ENCODE data around the gene CBX7. TPM values are rescaled to one million over a fixed set of nuclear protein-coding genes. Genes with fewer than 3 reads are reported as not detected.
"Not testable (repeated sequence)": the region's sequence is repeated elsewhere in the genome, so short reads cannot be mapped to it uniquely, and the experiment has no call there.

The CBX7 gene
- total RNA-seq, 8 experiments from 2014 or later = 2.6 to 8.9 (median 4.8) TPM

DNA sequence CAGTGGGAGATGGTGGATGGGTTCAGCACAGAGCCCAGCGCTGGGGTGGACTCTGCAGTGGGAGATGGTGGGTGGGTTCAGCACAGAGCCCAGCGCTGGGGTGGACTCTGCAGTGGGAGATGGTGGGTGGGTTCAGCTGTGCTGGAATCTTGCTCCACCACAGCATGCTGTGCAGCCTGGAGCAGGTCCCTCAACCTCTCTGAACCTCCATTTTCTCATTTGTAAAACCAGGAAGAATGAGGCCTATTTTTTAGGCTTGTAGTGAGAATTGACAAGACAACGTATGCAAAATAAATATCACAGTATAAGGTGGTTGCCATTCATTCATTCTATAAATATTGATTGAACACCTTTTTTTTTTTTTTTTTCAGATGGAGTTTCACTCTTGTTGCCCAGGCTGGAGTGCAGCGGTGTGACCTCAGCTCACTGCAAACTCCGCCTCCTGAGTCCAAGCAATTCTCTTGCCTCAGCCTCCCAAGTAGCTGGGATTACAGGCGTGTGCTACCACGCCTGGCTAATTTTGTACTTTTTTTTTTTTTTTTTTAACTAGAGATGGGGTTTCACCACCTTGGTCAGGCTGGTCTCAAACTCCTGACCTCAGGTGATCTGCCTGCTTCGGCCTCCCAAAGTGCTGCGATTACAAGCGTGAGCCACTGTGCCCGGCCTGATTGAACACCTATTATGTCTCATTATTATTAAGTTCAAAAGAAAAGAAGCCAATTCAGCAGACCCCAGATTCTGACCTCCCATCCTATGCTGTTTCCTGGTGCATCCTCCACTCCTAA lies 20.0 kb upstream of the CBX7 start:
- not testable (repeated sequence) for H3K27ac ChIP-seq; ATAC-seq (replicated peaks in 6 of 8); H3K4me3 ChIP-seq
- WGBS, 10 experiments = 67 to 100% (median 92%) methylated on average over 1 to 6 of the region's 11 CpGs
- peaks cover 23 to 41% of the 10 kb centered on the region in 2 donors for H3K4me1 ChIP-seq (replicated peaks in 1 of 2)
- in situ Hi-C loops (cut with MboI; ENCODE audit: low pct_unique_long_range_greater_than_20kb in 2 of 9, low sequenced_read_pairs in 9 of 9, unreplicated experiment in 9 of 9) = loop anchor here (5.0 to 25.0 kb wide), 7 partner anchors 132 to 865 kb away; partner anchors contain the start of genes ATF4 (in 6 of the 9), MIEF1 (in 6 of the 9) and RPL3 (in 5 of the 9)

DNA sequence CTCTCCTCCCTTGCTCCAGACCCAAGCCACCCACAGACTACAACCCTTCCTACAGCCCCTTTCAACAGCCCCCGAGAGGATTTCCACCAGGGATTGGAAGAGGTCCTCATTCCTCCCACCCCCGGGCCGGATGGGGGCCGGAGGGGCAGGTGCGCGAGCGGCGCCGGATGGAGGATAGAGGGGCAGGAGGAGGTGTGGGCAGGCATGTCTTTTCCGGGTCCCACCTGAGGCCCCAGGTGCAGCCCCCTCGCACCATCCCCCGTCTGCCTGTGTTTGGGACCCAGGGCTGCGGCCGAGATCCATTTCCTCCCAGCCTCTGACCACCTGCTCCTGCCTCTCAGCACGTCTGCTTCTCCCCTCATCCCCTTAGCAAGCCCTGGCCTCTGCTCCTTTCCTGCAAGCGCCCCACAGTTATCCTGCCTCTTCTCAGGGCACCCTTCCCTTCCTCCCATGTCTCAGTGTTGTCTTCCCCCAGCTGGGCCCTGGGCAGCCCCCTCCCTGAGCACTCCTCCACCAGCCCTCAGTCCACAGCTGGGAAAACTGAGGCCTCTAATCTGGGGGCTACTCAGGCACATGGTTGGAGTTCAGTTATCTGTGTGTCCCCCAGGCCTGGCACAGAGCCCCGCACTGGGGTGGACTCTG lies 19.3 kb upstream of the CBX7 start:
- in situ Hi-C loops (cut with MboI; ENCODE audit: low pct_unique_long_range_greater_than_20kb in 2 of 9, low sequenced_read_pairs in 9 of 9, unreplicated experiment in 9 of 9) = loop anchor here (5.0 to 25.0 kb wide), 7 partner anchors 133 to 866 kb away; partner anchors contain the start of genes ATF4 (in 6 of the 9), MIEF1 (in 6 of the 9) and RPL3 (in 5 of the 9)
- 66 to 83% methylated on average over 1 to 5 of the region's 17 CpGs; no CpG with 5 or more reads in 8 of the 10 experiments for WGBS, 10 experiments
- Histone ChIP-seq H3K4me1 (replicated peaks in 1 of 2) (peaks cover 23 to 41% of the 10 kb centered on the region in 2 donors), H3K27ac (no peak overlapping the region), H3K4me3 (no peak overlapping the region)
- no peak for ATAC-seq (replicated peaks in 6 of 8)

DNA sequence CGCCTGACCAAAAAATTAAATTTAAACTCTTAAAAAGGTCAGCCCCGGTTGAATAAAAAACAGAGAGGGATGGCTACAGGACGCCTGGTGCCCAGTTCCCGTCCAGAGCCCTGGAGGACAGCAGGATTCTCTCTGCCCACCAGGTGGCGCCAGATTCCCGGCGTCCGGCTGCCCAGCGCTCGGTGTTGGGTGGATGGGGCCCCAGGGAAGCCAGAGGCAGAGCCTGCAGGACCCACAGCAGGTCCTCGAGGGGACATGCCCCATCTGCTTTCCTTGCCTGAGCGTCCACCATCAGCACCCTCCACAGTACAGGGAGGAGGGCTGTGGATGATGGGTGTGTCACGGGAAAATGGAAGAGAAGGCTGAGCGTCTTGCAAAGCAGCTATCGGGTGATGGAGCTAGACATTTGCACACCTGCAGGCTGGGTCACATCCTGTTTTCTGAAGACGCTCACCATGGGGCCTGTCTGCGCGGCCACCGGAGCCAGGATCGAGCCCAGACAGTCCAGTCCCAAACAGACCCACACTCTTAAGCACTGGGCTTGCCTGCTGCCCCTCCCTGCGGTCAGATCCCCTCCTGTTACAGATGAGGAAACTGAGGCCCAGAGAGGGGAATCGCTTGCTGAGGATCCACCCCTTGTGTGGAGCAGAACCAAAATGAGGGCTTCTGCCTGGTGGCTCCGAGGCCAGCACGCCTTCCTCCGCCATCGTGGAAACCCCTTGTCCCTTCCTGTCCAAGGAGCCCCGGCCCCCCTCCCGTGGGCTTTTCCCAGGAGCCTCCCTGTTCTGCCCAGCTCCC lies 18.5 kb upstream of the CBX7 start:
- Histone ChIP-seq H3K4me1 (replicated peaks in 1 of 2) (peaks cover 23 to 41% of the 10 kb centered on the region in 2 donors), H3K27ac (no peak overlapping the region), H3K4me3 (no peak overlapping the region)
- in situ Hi-C loops (cut with MboI; ENCODE audit: low pct_unique_long_range_greater_than_20kb in 2 of 9, low sequenced_read_pairs in 9 of 9, unreplicated experiment in 9 of 9) = loop anchor here (5.0 to 25.0 kb wide), 7 partner anchors 134 to 866 kb away; partner anchors contain the start of genes ATF4 (in 6 of the 9), MIEF1 (in 6 of the 9) and RPL3 (in 5 of the 9)
- peak; percentile 76 to 98 (median 80) for ATAC-seq (replicated peaks in 6 of 8)
- WGBS, 10 experiments = 0 to 27% (median 0%) methylated on average over 1 to 15 of the region's 28 CpGs; no CpG with 5 or more reads in 3 of the 10 experiments

DNA sequence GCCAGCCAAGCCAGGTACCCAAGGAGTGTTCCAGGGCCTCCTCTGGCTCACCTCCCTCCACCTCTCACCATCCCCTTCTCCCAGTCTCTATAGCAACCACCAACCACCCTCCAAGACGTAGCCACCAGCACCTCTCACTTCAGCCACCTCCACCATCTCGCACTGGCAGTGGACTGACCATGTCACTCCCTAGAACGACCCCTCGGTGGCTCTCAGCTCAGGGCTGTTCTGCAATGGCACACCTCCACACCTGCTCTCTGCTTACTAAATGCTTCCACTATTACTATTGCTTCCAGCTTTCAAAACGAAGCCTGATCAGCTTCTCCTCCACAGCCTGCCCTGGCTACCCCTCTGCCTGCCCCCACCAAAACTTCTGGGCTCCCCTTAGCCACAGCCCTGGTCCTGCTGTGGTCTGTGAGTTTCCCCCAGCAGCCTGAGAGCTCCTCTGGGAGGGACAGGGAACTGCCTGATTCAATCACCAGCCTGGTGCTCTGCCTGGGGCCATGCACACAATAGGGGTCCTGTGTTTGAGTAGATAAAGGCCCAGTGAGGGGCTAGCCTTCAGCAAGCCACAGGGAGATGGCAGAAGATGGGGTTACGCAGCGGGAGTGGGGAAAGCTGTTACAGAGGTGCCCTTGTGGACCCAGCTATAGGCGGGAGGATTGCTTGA lies 17.5 kb upstream of the CBX7 start:
- ATAC-seq (replicated peaks in 6 of 8) = no peak
- Histone ChIP-seq H3K4me3 (no peak overlapping the region), H3K4me1 (replicated peaks in 1 of 2) (peaks cover 21 to 38% of the 10 kb centered on the region in 2 donors), H3K27ac (no peak overlapping the region)
- 30 to 100% (median 79%) methylated on average over 1 to 3 of the region's 8 CpGs; no CpG with 5 or more reads in 2 of the 10 experiments for WGBS, 10 experiments
- in situ Hi-C loops (cut with MboI; ENCODE audit: low pct_unique_long_range_greater_than_20kb in 2 of 9, low sequenced_read_pairs in 9 of 9, unreplicated experiment in 9 of 9) = loop anchor here (5.0 to 25.0 kb wide), 7 partner anchors 135 to 867 kb away; partner anchors contain the start of genes ATF4 (in 6 of the 9), MIEF1 (in 6 of the 9) and RPL3 (in 5 of the 9)

- no peak overlapping the region for H3K27ac ChIP-seq
- ATAC-seq (replicated peaks in 6 of 8) = no peak
- peaks cover 4 to 7% of the 10 kb centered on the region in 2 donors for H3K4me1 ChIP-seq (replicated peaks in 1 of 2)
- WGBS, 10 experiments = 49 to 100% (median 89%) methylated on average over 1 to 5 of the region's 5 CpGs; no CpG with 5 or more reads in 2 of the 10 experiments
- in situ Hi-C loops (cut with MboI; ENCODE audit: low pct_unique_long_range_greater_than_20kb in 2 of 9, low sequenced_read_pairs in 9 of 9, unreplicated experiment in 9 of 9) = loop anchor here in 8 of 9 experiments (25.0 kb wide), 4 partner anchors 146 to 871 kb away; partner anchors contain the start of genes ATF4 (in 6 of the 8), MIEF1 (in 6 of the 8) and RPL3 (in 2 of the 8)
- no peak overlapping the region for H3K4me3 ChIP-seq
Measured at GRCh38 chr22:39166547-39166946, 14.1 kb upstream of the CBX7 start.

DNA sequence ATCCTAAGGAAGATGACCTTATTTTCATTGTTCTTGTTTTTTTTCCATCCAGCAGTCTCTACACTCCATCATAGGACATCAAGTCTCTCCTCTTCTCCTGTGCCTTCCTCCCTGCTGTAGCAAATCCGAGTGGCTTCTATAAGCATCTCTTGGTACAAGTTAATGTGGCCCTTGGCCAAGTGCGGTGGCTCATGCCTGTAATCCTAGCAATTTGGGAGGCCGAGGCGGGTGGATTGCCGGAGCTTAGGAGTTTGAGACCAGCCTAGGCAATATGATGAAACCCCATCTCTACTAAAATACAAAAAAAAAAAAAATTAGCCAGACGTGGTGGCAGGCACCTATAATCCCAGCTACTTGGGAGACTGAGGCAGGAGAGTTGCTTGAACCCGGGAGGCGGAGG lies 3.6 kb upstream of the CBX7 start:
- in situ Hi-C loops (cut with MboI; ENCODE audit: low pct_unique_long_range_greater_than_20kb in 2 of 9, low sequenced_read_pairs in 9 of 9, unreplicated experiment in 9 of 9) = loop anchor here in 8 of 9 experiments (25.0 kb wide), 4 partner anchors 156 to 881 kb away; partner anchors contain the start of genes ATF4 (in 6 of the 8), MIEF1 (in 6 of the 8) and RPL3 (in 2 of the 8)
- WGBS, 10 experiments = 0 to 100% (median 80%) methylated on average over 1 to 2 of the region's 8 CpGs; no CpG with 5 or more reads in 4 of the 10 experiments
- ATAC-seq (replicated peaks in 6 of 8) = not testable (repeated sequence)

DNA sequence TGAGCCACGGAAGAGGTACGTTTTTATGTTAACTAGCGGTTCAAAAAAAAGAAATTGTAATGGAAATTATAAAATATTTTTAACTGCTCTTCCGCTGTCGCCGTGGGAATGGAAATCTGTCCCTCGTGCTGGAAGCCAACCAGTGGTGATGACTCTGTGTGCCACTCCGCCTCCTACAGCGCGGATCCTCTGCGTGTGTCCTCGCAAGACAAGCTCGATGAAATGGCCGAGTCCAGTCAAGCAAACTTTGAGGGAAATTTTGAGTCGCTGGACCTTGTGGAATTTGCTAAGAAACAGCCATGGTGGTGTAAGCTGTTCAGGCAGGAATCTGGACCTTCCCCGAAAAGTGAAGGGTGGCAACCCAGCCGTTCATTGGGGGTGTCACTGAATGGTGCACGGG lies 2.9 kb upstream of the CBX7 start:
- 58 to 85% (median 78%) methylated on average over 2 to 15 of the region's 18 CpGs; no CpG with 5 or more reads in 1 of the 10 experiments for WGBS, 10 experiments
- in situ Hi-C loops (cut with MboI; ENCODE audit: low pct_unique_long_range_greater_than_20kb in 2 of 9, low sequenced_read_pairs in 9 of 9, unreplicated experiment in 9 of 9) = loop anchor here in 8 of 9 experiments (25.0 kb wide), 4 partner anchors 157 to 882 kb away; partner anchors contain the start of genes ATF4 (in 6 of the 8), MIEF1 (in 6 of the 8) and RPL3 (in 2 of the 8)
- peaks cover 0 to 6% of the 10 kb centered on the region in 2 donors for H3K4me1 ChIP-seq (replicated peaks in 1 of 2)
- H3K27ac ChIP-seq = no peak overlapping the region
- ATAC-seq (replicated peaks in 6 of 8) = no peak
- H3K4me3 ChIP-seq = no peak overlapping the region

More for the DNA sequence above, 3.6 kb upstream of the CBX7 start:
- H3K4me1 ChIP-seq (replicated peaks in 1 of 2); H3K4me3 ChIP-seq; H3K27ac ChIP-seq: not testable (repeated sequence)

DNA sequence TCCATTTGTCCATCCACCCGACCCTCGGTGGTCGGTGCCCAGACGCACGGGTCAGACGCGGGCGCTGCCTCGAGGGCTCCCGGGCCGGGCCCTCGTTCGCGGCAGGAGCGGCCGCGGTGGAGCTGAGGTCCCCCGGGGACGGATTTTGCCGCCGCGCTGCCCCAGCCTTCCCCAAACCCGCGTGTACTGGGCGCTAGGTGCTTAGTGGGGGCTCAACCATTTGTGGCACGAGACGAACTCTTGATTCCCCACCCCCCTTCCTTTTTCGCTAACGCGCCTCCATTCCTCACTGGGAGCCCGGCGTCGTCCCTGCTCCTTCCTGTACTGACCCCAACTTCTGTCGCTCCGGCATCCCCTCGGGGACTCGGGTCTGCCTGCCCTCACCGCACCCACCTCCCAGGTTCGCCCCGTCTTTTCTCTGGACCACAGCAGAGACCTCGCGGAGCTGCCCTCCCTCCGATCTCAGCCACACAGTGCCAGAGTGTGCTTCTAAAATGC lies 789 bp upstream of the CBX7 start:
- in situ Hi-C loops (cut with MboI; ENCODE audit: low pct_unique_long_range_greater_than_20kb in 2 of 9, low sequenced_read_pairs in 9 of 9, unreplicated experiment in 9 of 9) = loop anchor here in 8 of 9 experiments (25.0 kb wide), 4 partner anchors 159 to 884 kb away; partner anchors contain the start of genes ATF4 (in 6 of the 8), MIEF1 (in 6 of the 8) and RPL3 (in 2 of the 8)
- Histone ChIP-seq H3K4me3 (peak overlapping the region; percentile 43 to 62 (median 46)), H3K27ac (peak overlapping the region in 1 of 2 donors; percentile 56), H3K4me1 (replicated peaks in 1 of 2) (peaks cover 0 to 6% of the 10 kb centered on the region in 2 donors)
- peak in 5 of 8 experiments; percentile 4 to 20 (median 8) for ATAC-seq (replicated peaks in 6 of 8)
- WGBS, 10 experiments = 0 to 40% (median 7%) methylated on average over 1 to 14 of the region's 43 CpGs; no CpG with 5 or more reads in 5 of the 10 experiments

DNA sequence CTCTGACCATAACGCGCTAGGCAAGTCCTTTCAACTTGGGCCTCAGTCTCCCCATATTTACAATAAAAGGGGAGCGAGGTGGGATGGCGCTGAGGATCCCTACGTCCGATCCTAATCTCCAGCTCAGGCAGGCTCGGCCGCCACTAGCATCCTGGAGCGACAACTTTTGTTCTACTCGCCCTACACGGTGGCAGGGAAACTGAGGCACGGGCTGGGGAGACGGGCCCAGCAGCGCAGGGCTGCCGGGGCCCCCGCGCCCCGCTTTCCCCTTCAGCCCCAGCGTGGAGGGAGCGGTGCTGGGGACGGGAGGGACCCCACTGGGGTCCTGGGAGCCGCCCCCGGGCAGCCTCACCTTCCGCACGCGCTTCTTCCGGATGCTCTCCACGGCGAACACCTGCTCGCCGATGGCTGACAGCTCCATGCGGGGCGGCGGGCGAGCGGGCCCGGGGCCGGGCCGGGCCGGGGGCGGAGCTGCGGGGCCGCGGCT lies 413 bp downstream of the CBX7 start:
- WGBS, 10 experiments = 12 to 60% methylated on average over 2 to 12 of the region's 44 CpGs; no CpG with 5 or more reads in 8 of the 10 experiments
- Histone ChIP-seq H3K4me1 (replicated peaks in 1 of 2) (peaks cover 0 to 6% of the 10 kb centered on the region in 2 donors), H3K4me3 (peak overlapping the region; percentile 43 to 62 (median 46)), H3K27ac (peak overlapping the region; percentile 3 to 74)
- in situ Hi-C loops (cut with MboI; ENCODE audit: low pct_unique_long_range_greater_than_20kb in 2 of 9, low sequenced_read_pairs in 9 of 9, unreplicated experiment in 9 of 9) = loop anchor here in 8 of 9 experiments (25.0 kb wide), 4 partner anchors 160 to 885 kb away; partner anchors contain the start of genes ATF4 (in 6 of the 8), MIEF1 (in 6 of the 8) and RPL3 (in 2 of the 8)
- ATAC-seq (replicated peaks in 6 of 8) = no peak

GRCh38 chr22:39151329-39151975 lies 1.0 kb downstream of the CBX7 start:
- Histone ChIP-seq H3K4me1 (replicated peaks in 1 of 2) (peaks cover 0 to 6% of the 10 kb centered on the region in 2 donors), H3K4me3 (peak overlapping the region; percentile 43 to 62 (median 46)), H3K27ac (no peak overlapping the region)
- no peak for ATAC-seq (replicated peaks in 6 of 8)
- in situ Hi-C loops (cut with MboI; ENCODE audit: low pct_unique_long_range_greater_than_20kb in 2 of 9, low sequenced_read_pairs in 9 of 9, unreplicated experiment in 9 of 9) = loop anchor here in 8 of 9 experiments (25.0 kb wide), 4 partner anchors 161 to 886 kb away; partner anchors contain the start of genes ATF4 (in 6 of the 8), MIEF1 (in 6 of the 8) and RPL3 (in 2 of the 8)
- WGBS, 10 experiments = 40 to 80% (median 66%) methylated on average over 1 to 9 of the region's 16 CpGs; no CpG with 5 or more reads in 6 of the 10 experiments

Data from motor neuron (in vitro differentiated cells).